ENCODE measurements around the gene CAMK2D.

The CAMK2D gene

DNA sequence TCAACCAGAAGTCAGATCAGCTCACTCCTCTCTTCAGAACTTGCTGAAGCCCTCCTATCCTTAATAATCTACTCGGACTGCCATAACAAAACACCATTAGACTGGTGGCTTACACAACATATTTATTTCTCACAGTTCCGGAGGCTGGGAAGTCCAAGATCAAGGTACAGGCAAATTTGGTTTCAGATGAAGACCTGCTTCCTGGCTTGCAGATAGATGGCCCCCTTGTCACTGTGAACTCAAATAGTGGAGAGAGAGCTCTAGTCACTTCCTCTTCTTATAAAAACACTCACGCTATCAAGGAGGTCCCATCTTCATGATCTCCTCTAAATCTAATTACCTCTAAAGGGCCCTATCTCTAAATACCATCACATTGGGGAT is 125.1 kb downstream of the CAMK2D start:
- no peak for DNase-seq

DNA sequence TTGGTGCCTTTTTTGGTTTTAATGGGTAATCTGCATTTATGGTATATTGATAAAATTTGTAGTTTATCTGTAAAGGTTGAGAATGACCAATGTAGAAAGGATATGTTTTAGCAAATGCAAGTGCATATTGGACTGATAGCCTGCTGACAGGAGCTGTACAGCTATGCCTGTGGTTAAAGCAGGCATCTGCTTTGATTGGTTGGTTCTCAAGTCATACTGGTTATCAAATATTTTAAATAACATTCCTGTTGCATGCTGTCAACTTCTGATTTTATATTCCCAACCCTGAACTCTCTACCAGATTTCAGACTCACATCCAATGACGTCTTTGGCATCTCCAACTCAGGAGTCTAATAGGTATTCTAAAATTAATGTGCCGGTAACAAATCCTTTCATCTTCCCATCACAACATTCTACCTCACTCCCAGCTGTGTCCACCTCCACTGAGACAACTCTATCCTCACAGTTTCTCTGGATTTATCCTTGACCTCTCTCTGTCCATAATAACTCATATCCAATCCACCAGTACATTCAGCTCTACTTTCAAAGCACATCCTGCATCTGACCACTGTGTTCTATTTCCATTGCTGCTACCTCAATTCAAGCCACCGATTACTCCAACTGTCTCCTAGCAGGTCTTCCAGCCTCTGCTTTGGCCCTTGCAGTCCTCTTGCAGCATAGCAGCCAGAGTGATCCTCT is 125.7 kb downstream of the CAMK2D start:
- no peak for DNase-seq

DNA sequence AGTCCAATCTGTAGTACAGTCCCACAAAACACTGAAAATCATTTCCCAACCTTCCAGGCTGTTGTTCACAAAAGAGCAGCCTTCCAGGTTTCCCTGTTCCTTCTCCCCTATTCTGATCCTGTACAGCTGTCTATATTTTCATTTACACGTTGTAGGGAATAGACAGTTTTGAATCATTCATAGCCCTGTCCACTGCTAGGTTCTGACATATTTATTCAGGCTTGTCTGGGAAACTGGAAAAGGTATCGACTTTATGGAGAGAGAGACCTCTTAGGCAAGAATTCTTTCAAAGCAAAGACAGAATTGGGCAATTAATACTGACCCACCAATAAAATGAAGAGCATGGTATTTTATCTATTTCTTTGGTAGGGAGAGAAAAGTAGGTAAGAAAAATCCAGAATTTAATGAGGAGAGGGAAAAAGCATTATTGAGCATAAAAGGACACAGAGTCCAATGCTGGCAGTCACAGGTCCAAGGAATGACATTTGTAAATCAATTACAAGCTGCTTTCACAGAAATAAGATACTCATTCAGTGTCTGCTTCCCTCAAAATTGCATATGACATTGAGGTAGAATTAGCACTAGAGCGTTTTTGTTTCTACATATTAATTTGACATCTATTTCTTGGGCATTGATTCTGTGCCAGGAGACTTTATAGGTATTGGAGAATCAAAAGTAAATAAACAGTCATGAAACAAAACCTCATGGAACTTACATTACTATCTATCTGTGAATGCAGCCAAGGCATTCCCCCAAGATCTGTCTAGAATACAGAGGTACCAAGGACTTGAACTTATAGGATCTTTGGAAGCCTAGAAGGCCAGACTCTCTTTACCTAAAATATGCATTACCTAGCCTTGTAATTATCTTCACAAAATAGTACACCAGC is 127.2 kb downstream of the CAMK2D start:
- DNase-seq = no peak

DNA sequence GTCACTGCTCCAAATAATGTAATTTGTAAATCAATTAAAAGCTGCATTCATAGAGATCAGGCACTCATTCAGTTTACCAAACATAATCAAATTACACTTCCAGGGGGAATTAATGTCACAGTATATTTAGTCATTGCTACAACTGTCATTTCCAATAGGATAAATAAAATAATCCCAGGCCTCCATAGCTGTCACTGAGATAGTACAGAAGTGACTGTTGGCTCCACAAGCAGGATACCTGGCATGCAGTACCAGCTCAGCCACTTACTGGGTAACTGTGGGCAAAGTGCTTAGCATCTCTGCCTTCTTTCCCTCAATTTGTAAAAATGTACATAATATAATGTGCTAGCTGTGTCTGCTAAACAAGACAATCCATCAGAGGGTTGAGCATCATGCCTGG is 128.1 kb downstream of the CAMK2D start:
- DNase-seq = no peak

DNA sequence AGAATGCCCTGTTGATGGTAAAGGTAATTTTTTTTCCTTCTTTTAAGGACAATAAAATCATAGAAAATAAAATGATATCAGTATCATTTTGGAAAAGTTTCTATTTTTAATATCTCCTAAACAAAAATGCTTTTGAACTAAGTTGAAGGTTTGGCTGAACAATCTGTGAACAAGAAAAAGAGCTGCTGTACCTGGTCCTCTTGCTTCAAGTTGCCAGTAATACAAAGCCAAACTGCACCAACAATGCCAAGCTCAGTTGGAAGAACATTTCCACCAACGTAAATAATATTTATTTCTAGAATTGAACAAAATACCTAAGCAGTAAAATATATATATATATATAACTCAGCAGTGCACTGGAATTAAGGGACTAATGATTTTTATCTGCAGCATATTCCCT is 132.8 kb downstream of the CAMK2D start:
- DNase-seq = no peak

DNA sequence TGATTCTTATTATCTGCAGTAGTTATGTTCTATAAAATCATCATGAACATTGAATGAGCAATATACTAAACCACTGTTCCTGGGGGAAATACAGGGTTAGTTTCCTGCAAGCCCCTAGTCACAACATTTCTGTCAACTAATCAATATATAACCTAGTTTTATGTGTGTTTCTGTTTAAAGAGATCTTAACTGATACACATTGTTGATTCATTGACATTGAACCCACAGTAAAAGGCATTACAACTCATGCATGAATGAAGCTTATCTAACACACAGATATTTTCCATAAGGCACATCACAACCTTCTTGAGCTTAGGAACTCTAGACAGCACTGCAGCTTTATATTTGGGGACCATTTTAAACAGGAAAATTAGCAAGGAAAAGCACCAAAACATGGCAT is 134.2 kb downstream of the CAMK2D start:
- no peak for DNase-seq

DNA sequence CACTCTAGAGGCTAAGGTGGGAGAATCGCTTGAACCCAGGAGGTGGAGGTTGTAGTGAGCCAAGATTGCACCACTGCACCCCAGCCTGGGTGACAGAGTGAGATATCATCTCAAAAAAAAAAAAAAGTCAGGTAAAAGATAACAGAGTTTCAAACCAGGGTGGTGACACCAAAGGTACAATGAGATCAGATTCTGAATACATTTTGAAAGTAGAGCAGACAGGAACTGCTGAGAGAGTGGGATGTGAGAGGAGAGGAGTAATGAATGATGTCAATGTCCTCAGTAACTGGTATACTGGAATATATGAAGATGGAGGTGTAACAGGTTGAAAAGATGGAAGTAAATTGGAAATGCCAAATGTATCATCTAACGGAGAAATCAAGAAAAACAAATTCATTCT is 135.6 kb downstream of the CAMK2D start:
- no peak for DNase-seq

DNA sequence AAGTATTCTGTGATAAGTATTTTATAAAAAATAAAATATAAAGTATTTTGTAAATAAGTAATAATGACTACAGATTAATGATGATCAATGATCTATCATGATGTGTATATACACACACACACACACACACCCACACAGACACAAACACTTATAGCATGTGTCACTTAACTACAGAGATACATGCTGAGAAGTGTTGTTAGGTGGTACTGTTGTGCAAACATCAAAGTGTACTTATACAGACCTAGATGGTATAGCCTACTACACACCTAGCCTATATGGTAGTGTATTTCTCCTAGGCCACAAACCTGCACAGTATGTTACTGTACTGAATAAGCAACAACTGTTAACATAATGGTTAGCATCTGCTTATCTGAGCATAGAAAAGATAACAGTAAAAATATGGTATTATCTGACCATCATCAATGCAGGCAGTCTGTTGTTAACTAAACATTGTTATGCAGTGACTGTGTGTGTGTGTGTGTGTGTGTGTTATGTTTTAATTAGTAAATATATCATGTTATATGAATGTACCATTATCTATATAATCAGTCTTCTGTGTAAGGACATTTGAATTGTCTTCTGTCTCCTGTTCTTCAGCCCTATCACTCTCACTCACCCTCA is 138.2 kb downstream of the CAMK2D start:
- DNase-seq = no peak

DNA sequence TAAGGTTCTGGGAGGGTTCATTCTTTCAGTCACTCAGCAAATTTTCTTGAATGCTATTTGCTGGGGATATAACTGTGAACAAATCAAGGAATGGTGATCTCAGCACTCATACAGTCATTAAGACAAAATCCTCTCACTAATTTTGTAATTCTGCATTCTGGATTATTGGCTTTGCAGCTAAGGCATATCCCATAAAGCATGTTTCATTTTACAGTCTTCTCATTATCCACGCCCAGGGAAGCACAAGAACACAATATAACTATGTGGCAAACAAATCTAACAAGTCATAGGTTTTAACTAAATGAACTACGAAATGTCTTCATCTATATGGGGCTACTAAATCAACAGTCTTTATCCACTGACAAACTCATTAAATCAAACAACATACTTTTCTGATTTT is 139.9 kb downstream of the CAMK2D start:
- no peak for DNase-seq

DNA sequence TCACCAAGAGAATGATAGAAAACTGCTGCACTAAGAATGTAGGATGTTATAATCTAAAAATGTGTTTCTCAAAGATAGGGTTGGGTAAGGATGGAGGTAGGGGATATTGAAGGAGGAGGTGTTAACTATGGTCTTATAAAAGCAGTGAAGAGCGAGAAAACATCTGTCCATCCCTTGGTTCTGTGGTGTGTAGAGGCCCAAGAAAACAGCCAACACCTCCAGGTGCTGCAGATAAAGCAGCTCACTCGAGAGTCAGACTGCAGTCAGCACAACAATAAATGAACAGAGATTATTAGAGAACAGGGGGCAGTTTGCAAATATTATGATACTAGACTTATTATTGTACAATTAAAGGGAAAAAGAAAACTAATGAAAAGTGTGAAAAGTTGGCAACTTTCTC is 141.5 kb downstream of the CAMK2D start:
- no peak for DNase-seq

DNA sequence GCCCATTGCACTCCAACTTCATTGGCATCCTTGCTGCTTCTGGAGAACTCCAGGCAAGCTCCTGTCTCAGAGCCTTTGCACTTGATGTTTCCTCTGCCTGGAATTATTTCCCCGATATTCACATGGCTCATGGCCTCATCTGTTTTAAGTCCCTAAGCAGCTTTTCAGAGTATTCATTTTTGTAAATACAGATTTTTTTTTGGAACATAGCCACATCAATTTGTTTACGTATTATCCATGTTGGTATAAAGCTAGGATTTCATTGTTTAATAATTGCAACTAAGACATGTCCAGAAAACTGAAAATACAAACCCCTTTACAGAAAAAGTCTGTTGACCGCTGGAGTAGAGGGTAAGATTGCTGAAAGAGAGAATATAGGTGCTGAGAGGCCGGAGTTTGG is 142.0 kb downstream of the CAMK2D start:
- no peak for DNase-seq

DNA sequence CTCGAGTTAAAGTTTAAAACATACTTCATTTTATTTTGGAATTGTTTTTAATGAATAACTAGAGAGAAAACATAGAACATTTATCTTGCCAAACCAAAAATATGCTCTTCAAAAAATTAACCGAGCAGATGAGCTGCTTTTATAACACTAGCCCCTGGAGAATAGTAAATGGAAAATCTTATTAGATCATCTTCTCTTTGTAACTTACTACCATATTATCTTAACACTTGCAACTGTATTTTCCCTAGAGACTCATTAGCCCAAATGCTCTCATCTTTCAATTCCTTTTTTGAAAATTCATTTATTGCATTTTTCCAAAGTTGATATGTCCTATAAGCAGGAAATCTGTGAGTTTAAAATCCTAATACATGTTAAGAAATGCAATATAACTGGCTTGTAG is 143.3 kb downstream of the CAMK2D start:
- DNase-seq = no peak

DNA sequence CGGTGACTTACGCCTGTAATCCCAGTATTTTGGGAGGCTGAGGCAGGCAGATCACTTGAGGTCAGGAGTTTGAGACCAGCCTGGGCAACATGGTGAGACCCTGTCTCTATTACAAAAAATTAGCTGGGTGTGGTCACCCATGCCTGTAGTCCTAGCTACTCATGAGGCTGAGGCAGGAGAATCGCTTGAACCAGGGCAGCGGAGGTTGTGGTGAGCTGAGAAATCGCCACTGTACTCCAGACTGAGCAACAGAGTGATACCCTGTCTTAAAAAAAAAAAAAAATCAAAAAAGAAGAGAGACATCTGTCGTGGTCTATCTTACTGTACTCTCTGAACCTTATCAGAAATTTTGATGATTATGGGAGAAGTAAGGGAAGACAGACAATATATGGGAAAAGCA is 144.3 kb downstream of the CAMK2D start:
- no peak for DNase-seq

DNA sequence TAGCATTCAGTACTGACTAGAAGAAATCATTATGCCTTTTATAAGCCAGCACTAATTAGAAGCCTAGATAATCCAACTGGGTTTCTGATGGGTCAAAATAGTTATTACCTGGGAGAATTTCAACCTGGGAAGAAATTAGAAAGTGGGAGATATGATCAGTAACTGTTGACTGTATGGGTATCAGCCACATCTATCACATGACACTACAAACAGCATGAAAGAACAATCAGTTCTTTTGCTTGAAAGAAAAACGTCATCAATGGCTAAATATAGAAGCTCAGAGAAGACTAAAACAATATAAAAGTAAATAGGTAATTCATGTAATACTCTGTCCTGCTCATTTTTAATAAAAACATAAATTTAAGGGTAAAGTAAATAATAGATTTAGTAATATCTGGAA is 145.1 kb downstream of the CAMK2D start:
- DNase-seq = no peak

DNA sequence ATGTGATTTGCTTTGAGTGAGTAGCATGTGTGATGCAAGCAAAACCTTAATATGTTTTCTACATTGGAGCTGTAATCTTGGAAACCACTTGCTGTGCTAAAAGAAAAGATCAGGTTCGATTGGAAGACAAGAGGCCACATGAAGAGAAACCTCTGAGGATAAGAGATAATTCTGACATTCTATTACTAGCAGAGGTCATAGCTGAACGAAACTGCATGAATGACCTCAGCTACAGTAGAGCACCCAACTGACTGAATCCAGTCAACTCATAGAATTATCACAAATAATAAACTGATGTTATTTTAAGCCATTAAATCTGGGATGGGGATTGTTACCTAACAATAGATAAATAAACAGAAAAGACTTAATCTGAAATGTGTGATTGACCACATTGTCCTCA is 147.1 kb downstream of the CAMK2D start:
- no peak for DNase-seq

DNA sequence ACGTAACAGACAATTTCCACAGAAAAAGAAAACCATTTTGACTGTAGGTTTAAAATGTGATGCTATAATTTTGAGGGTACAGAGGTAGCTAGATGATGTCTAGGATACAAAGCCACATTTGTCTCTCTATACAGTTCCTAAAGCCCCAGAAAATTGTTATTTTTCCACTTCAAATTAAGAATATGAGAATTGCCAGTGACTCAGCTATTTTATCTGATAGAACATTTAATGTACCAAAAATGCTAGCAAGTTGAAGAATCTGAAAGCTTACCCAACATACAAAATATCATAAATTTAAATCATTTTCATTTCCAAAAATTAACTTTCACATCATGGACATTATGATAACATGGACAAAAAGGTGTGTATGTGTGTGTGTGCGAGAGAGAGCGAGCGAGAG is 148.0 kb downstream of the CAMK2D start:
- DNase-seq = no peak

DNA sequence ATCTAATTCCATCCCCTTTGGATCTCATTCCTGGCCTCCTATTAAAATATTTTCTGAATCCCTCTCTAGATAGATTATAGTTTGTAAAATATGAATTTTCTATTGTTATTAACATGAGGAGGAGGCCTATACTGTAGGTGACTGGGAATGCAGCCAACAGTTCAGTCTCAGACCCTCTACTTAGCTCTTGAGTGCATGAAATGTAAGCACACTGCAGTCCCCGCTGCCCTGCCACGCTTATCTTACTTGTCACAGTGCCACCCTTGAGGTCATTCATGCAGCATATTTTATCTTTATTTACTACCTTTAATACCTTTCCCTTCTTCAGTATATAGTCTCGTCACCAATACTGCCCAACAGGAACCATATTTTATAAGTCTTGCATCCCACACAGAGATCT is 151.0 kb downstream of the CAMK2D start:
- no peak for DNase-seq

DNA sequence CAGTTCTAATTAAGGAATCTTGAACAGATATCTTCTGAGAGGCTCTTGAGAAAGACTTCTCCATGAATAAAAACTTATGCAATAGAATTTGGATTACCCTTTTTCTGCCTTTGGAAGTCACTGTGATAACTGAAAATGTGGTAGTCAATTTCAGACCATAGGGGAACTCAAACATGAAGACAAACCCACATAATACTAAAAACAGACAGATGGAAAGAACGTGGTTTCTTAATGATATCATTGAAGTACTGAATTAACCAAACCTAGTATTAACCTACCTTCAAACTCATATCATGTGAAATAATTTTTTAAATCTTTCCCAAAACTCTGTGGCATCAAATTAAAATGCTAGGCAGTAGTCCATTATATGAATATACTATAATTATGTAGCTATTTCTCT is 153.5 kb downstream of the CAMK2D start:
- no peak for DNase-seq

DNA sequence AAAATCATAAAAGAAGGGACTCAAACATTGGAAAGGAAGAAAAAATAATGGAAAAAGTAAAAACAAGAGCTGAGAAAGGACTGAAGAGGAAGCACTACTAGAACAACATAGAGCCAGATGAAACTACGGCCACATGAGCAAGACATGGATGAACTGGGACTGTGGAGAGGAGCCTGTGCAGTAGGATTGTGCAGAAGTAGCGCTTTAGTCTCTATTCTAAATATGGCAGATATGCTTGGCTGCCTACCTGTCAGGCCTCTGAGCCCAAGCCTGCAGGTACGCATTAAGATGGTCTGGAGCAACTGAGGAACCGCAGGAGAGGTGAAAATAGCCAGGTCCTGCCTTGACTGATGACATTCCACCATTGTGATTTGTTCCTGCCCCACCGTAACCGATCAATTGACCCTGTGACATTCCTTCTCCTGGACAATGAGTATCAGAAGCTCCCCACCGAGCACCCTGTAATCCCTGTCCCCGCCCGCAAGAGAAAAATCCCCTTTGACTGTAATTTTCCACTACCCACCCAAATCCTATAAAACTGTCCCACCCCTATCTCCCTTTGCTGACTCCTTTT is 154.3 kb downstream of the CAMK2D start:
- DNase-seq = no peak

DNA sequence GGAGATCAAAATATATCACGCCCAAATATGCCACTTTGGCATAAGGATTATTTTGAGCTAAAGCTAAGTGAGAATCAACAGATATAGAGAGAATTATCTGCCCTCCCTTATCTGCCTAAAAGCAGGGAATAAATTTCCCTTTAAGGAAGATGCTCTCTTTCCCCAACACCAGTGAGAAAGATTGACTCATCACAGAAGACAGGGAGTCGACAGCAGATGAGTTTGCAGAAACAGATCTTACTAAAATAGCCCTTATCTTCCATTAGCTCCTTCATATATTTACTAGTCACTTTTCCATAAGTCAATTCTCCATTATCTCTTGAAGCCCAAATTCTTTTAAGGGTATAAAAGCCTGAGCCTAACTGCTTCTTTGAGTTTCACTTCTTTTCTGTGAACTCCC is 156.6 kb downstream of the CAMK2D start:
- DNase-seq = no peak

DNA sequence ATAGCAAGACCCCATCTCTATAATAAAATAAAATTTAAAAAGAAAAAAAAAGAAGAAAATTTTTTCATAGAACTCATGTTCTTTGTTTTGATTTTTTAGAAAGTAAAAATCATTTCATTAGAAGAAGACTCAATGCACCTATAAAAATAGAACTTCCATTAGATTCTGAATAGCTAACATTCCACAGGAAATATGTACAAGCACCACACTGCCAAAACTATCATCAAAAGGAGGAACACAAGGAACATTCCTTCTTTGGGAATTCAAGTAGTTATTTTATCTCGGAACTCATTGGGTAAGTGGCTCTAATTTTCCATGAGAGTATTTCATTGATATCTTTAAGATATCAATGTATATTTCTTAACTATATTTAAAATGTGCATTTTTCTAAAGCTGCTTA is 157.6 kb downstream of the CAMK2D start:
- no peak for DNase-seq

DNA sequence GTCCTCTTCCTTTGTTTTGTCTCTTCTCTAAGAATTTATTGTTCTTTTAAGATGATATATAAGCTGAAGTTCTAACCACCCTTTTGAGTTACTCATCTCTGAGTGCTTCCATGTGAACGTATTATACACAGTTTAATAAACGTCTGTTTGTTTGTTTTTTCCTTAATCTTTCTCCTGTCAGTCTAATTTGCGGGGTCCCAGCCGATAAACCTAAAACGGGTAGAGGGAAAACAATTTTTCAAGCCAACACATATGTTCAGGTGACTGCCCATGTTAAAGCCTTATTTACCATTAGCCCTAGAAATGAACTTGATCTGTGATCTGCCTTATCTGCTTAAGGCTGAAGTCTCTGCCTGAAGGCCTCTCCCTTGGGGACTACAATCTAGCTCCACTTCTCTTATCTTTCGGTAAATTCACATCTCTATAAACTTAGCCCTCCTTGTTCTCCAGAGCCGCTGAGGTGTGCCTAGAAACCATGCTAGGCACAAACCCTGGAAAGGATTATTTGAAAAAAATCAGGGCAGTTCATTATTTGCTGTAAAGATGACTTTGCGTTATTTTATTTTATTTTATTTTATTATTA is 158.8 kb downstream of the CAMK2D start:
- no peak for DNase-seq

DNA sequence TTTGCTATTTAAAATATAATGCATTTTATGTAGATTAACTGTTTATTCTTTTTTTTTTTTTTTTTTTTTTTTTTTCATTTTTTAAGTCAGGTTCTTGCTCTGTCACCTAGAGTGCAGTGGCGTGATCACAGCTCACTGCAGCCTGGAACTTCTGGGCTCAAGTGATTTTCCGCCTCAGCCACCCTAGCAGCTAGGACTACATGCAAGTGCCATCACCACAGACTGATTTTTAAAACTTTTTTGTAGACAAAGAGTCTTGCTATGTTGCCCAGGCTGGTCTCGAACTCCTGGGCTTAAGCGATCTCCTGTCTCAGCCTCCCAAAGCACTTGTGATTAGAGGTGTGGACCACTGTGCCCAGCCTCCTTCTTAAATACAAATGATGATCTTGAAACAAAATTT is 159.9 kb downstream of the CAMK2D start:
- DNase-seq = no peak

Data from stimulated activated CD4-positive, alpha-beta T cell treated with anti-CD3 and anti-CD28 coated beads, Interleukin-4, amount 100 ng/mL, for 1 hour (primary cell).